Kidney capillary endothelial cell (primary cell): ENCODE results near the gene OR13G1.
"Not testable (repeated sequence)": the region's sequence is repeated elsewhere in the genome, so short reads cannot be mapped to it uniquely, and the experiment has no call there.

Source experiments
- DNase-seq: peaks from one replicate; pipeline ENCODE4 v3.0.0-alpha.2; 2018; ENCODE audit warnings: low spot score

The OR13G1 gene, protein sequence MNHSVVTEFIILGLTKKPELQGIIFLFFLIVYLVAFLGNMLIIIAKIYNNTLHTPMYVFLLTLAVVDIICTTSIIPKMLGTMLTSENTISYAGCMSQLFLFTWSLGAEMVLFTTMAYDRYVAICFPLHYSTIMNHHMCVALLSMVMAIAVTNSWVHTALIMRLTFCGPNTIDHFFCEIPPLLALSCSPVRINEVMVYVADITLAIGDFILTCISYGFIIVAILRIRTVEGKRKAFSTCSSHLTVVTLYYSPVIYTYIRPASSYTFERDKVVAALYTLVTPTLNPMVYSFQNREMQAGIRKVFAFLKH

GRCh38 chr1:247679639-247680038 lies at the start of gene OR13G1:
Gene OR13G1 (minus strand): TSS chr1:247679739. CDS start chr1:247673041, 6,698 bp downstream.
- no peak for DNase-seq

- DNase-seq = no peak
Measured at GRCh38 chr1:247721222-247721621, 41.7 kb upstream of the OR13G1 start.

GRCh38 chr1:247716546-247716945 lies 37.0 kb upstream of the OR13G1 start, which contains the start of gene OR6F1:
Gene OR6F1 (minus strand): TSS chr1:247716646. CDS start chr1:247712755, 3,891 bp downstream.
- DNase-seq = no peak

- DNase-seq = no peak
Measured at GRCh38 chr1:247713753-247714152, 34.2 kb upstream of the OR13G1 start.

- DNase-seq = not testable (repeated sequence)
Measured at GRCh38 chr1:247710681-247711080, 31.1 kb upstream of the OR13G1 start.

GRCh38 chr1:247701338-247701737 lies 21.8 kb upstream of the OR13G1 start:
- no peak for DNase-seq

GRCh38 chr1:247681288-247681897 lies 1.9 kb upstream of the OR13G1 start:
- peak; percentile 42 for DNase-seq

- no peak for DNase-seq
Measured at GRCh38 chr1:247680171-247680570, 632 bp upstream of the OR13G1 start.

GRCh38 chr1:247669225-247669624 lies 10.3 kb downstream of the OR13G1 start:
- DNase-seq = no peak

- DNase-seq = no peak
Measured at GRCh38 chr1:247656221-247656875, 23.2 kb downstream of the OR13G1 start.

GRCh38 chr1:247653040-247653439 lies 26.5 kb downstream of the OR13G1 start:
- DNase-seq = no peak

DNA sequence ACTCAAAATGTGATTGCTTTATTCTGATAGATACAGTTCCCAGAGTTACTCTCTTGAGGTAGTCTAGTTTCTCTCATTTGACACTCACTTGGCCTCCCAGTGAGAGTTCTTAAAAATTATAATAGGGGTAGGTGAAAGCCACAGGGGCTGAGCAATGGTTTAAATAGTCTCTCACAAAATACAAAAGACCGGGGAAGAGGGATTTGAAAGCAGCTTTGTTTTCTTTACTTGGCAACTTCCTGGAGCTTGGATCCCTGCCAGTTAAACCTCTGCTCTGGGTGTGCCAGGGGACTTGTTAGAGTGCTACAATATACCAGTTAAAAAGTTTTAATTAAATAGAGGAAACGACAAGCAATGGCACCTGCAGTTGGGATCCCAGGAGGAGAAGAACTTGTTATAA lies 31.7 kb downstream of the OR13G1 start:
- DNase-seq = no peak

DNA sequence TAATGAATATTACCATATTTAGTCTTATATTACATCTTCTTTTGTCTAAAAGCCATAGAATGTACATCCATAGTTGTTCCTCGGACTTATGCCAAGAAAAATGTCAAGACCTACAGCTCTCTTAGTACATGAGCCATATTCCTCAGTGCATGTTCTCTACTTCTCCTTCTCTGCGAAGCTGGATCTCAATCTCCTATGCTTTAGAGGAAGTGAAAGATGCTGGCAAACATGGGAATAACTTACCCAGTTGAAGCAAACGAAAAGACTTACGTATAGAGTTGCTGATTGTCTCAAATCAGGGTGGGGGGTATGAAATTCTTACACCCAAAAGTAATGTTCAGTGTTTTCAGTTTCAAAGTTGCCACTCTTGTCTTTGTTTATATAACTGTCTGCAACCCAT lies 32.7 kb downstream of the OR13G1 start:
- no peak for DNase-seq

- DNase-seq = no peak
Measured at GRCh38 chr1:247642742-247643141, 36.8 kb downstream of the OR13G1 start.

DNA sequence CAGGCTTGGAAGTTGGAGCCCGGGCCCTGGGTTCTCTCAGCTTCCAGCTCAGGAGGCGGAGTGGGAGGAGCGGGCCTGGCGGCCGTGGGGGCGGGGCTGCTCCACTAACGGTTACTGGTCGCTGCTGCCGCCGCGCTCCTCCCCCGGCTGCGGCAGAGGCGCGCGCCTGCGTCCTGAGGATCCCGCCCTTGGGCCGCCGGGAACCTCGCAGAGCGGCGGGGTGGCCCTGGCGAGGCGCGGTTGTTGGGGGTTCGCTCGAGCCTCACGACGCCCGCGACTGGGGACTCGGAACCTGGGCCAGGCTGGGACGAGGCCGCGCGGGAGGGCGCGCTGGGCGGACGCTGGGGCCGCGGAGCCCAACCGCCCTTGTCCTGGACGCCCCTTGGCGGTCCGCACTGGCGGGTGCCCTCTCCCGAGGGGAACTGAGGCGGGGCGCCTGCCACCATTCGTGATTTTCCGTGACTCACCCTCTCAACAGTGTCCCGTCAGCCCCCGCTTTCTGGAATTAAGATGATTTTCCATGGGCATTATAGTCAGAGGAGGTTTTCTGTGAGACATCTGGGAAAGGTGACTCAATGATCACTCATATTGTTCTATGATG lies 40.1 kb downstream of the OR13G1 start:
- DNase-seq = peak; percentile 82

DNA sequence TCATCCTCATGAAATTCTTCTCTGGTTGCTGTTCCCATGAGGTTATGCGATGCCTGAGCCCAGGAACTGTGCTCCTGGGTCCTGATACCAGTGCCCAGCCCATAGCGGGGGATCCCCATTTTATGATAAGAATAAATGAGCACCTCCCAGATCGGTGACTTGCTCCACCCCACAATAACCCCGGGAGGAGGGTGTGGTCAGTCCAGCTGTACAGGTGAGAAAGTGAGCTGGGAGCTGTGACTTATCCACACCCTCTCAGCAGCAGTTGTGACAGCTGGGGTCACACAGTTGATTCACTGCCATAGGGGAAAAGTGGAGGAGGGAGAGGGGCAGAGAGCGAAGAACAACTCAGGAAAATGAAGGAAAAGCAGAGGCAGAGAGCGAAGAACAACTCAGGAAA lies 40.8 kb downstream of the OR13G1 start:
- no peak for DNase-seq

- DNase-seq = no peak
Measured at GRCh38 chr1:247638011-247638410, 41.5 kb downstream of the OR13G1 start.

DNA sequence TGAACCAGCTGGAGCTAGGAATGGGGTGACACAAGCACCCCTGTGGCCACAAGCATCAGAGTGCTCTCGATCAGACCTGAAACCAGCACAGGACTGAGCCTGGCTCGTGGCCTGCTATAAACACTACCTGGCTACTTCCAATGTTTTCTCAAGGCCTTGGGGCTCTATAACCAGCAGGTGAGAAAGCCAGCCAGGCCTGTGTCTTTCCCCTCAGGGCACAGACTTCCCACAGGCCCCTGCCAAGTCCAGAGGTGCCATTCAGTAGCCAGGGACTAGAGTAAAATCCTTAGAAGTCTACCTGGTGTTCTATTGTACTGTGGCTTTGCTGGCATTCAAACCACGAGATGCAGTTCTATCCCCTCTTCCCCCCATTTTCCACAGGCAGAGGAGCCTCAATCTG lies 51.6 kb downstream of the OR13G1 start:
- DNase-seq = no peak
